Stimulated activated naive CD8-positive, alpha-beta T cell treated with anti-CD3 and anti-CD28 coated beads, Interleukin-15, Interleukin-2, amounts not matched to agents 100 ng/mL and 50 ng/mL, for 24 hours (primary cell): ENCODE measurements around the gene GDF2.

Experiments
- H3K27ac Mint-ChIP-seq: one replicate; pipeline ENCODE4 v1.8.0; 2021; ENCODE audit warnings: mild to moderate bottlenecking, mixed read lengths
- H3K27me3 Mint-ChIP-seq: one replicate; pipeline ENCODE4 v1.8.0; 2021; ENCODE audit warnings: mixed read lengths
- H3K36me3 Mint-ChIP-seq: one replicate; pipeline ENCODE4 v1.8.0; 2021; ENCODE audit warnings: low read depth, mixed read lengths
- H3K4me1 Mint-ChIP-seq: one replicate; pipeline ENCODE4 v1.8.0; 2021; ENCODE audit warnings: low read depth, mixed read lengths
- H3K4me3 Mint-ChIP-seq: one replicate; pipeline ENCODE4 v1.8.0; 2021; ENCODE audit warnings: mild to moderate bottlenecking, mixed read lengths
- H3K9me3 Mint-ChIP-seq: one replicate; pipeline ENCODE4 v1.8.0; 2021; ENCODE audit warnings: mixed read lengths

The GDF2 gene

GRCh38 chr10:47357131-47357582, 34.9 kb downstream of the GDF2 start:
- Mint-ChIP-seq H3K4me3 (no peak overlapping the region), H3K9me3 (no peaks in the 10 kb centered on the region), H3K27ac (no peak overlapping the region), H3K27me3 (no peaks in the 10 kb centered on the region), H3K4me1 (no peaks in the 10 kb centered on the region), H3K36me3 (no peaks in the 10 kb centered on the region)

- Mint-ChIP-seq H3K9me3 (no peaks in the 10 kb centered on the region), H3K4me3 (no peak overlapping the region), H3K36me3 (no peaks in the 10 kb centered on the region), H3K27ac (no peak overlapping the region), H3K4me1 (no peaks in the 10 kb centered on the region), H3K27me3 (no peaks in the 10 kb centered on the region)
These were observed 35.7 kb downstream of the GDF2 start for GRCh38 chr10:47357911-47358310.

- Mint-ChIP-seq H3K36me3 (no peaks in the 10 kb centered on the region), H3K4me3 (no peak overlapping the region), H3K9me3 (no peaks in the 10 kb centered on the region), H3K27me3 (no peaks in the 10 kb centered on the region), H3K27ac (no peak overlapping the region), H3K4me1 (no peaks in the 10 kb centered on the region)
These were observed 36.2 kb downstream of the GDF2 start for GRCh38 chr10:47358457-47358856.

- Mint-ChIP-seq H3K9me3 (no peaks in the 10 kb centered on the region), H3K36me3 (no peaks in the 10 kb centered on the region), H3K27me3 (no peaks in the 10 kb centered on the region), H3K4me3 (no peak overlapping the region), H3K4me1 (no peaks in the 10 kb centered on the region), H3K27ac (no peak overlapping the region)
These were observed 36.8 kb downstream of the GDF2 start for GRCh38 chr10:47359101-47359500.

GRCh38 chr10:47359626-47360418, 37.6 kb downstream of the GDF2 start:
- Mint-ChIP-seq H3K4me3 (no peak overlapping the region), H3K27me3 (no peaks in the 10 kb centered on the region), H3K27ac (no peak overlapping the region), H3K9me3 (no peaks in the 10 kb centered on the region), H3K4me1 (no peaks in the 10 kb centered on the region), H3K36me3 (no peaks in the 10 kb centered on the region)

GRCh38 chr10:47360419-47361040, 38.3 kb downstream of the GDF2 start:
- Mint-ChIP-seq H3K36me3 (no peaks in the 10 kb centered on the region), H3K9me3 (no peaks in the 10 kb centered on the region), H3K4me1 (no peaks in the 10 kb centered on the region), H3K27ac (no peak overlapping the region), H3K27me3 (no peaks in the 10 kb centered on the region), H3K4me3 (no peak overlapping the region)

- H3K36me3 Mint-ChIP-seq = no peaks in the 10 kb centered on the region
- no peak overlapping the region for H3K27ac Mint-ChIP-seq
- H3K9me3 Mint-ChIP-seq = no peaks in the 10 kb centered on the region
- H3K4me1 Mint-ChIP-seq = no peaks in the 10 kb centered on the region
- no peak overlapping the region for H3K4me3 Mint-ChIP-seq
- H3K27me3 Mint-ChIP-seq = no peaks in the 10 kb centered on the region
These were observed 39.0 kb downstream of the GDF2 start for GRCh38 chr10:47361293-47361692.

GRCh38 chr10:47362199-47362598, 39.9 kb downstream of the GDF2 start:
- Mint-ChIP-seq H3K4me1 (no peaks in the 10 kb centered on the region), H3K36me3 (no peaks in the 10 kb centered on the region), H3K4me3 (no peak overlapping the region), H3K9me3 (no peaks in the 10 kb centered on the region), H3K27me3 (no peaks in the 10 kb centered on the region), H3K27ac (no peak overlapping the region)

GRCh38 chr10:47363781-47364180, 41.5 kb downstream of the GDF2 start:
- Mint-ChIP-seq H3K9me3 (no peaks in the 10 kb centered on the region), H3K4me1 (no peaks in the 10 kb centered on the region), H3K27ac (no peak overlapping the region), H3K36me3 (no peaks in the 10 kb centered on the region), H3K27me3 (no peaks in the 10 kb centered on the region), H3K4me3 (no peak overlapping the region)

GRCh38 chr10:47364366-47364765, 42.1 kb downstream of the GDF2 start:
- Mint-ChIP-seq H3K27me3 (no peaks in the 10 kb centered on the region), H3K4me1 (no peaks in the 10 kb centered on the region), H3K4me3 (no peak overlapping the region), H3K9me3 (no peaks in the 10 kb centered on the region), H3K27ac (no peak overlapping the region), H3K36me3 (no peaks in the 10 kb centered on the region)

GRCh38 chr10:47364911-47365310, 42.7 kb downstream of the GDF2 start:
- no peaks in the 10 kb centered on the region for H3K36me3 Mint-ChIP-seq
- H3K27ac Mint-ChIP-seq = no peak overlapping the region
- no peaks in the 10 kb centered on the region for H3K27me3 Mint-ChIP-seq
- H3K4me3 Mint-ChIP-seq = no peak overlapping the region
- no peaks in the 10 kb centered on the region for H3K4me1 Mint-ChIP-seq
- H3K9me3 Mint-ChIP-seq = no peaks in the 10 kb centered on the region

- H3K9me3 Mint-ChIP-seq = no peaks in the 10 kb centered on the region
- no peaks in the 10 kb centered on the region for H3K36me3 Mint-ChIP-seq
- H3K27ac Mint-ChIP-seq = no peak overlapping the region
- H3K4me3 Mint-ChIP-seq = no peak overlapping the region
- H3K27me3 Mint-ChIP-seq = no peaks in the 10 kb centered on the region
- no peaks in the 10 kb centered on the region for H3K4me1 Mint-ChIP-seq
These were observed 43.4 kb downstream of the GDF2 start for GRCh38 chr10:47365431-47366180.

GRCh38 chr10:47366181-47366631, 44.0 kb downstream of the GDF2 start:
- H3K36me3 Mint-ChIP-seq = no peaks in the 10 kb centered on the region
- no peaks in the 10 kb centered on the region for H3K9me3 Mint-ChIP-seq
- no peaks in the 10 kb centered on the region for H3K4me1 Mint-ChIP-seq
- H3K4me3 Mint-ChIP-seq = no peak overlapping the region
- no peak overlapping the region for H3K27ac Mint-ChIP-seq
- H3K27me3 Mint-ChIP-seq = no peaks in the 10 kb centered on the region

GRCh38 chr10:47366731-47367460, 44.6 kb downstream of the GDF2 start:
- H3K4me3 Mint-ChIP-seq = no peak overlapping the region
- H3K36me3 Mint-ChIP-seq = no peaks in the 10 kb centered on the region
- no peaks in the 10 kb centered on the region for H3K4me1 Mint-ChIP-seq
- no peaks in the 10 kb centered on the region for H3K9me3 Mint-ChIP-seq
- no peak overlapping the region for H3K27ac Mint-ChIP-seq
- no peaks in the 10 kb centered on the region for H3K27me3 Mint-ChIP-seq

- Mint-ChIP-seq H3K9me3 (no peaks in the 10 kb centered on the region), H3K4me3 (no peak overlapping the region), H3K27ac (no peak overlapping the region), H3K27me3 (no peaks in the 10 kb centered on the region), H3K4me1 (no peaks in the 10 kb centered on the region), H3K36me3 (no peaks in the 10 kb centered on the region)
These were observed 45.4 kb downstream of the GDF2 start for GRCh38 chr10:47367646-47368045.
